Omental fat pad (tissue), 4 donors: ENCODE results near the gene FXYD5. TPM values are rescaled to one million over a fixed set of nuclear protein-coding genes. Genes with fewer than 3 reads are reported as not detected.

Experiments
- ATAC-seq: fragments of 150-250 bp; one replicate; pipeline ENCODE4 v1.9.1; 2016; ENCODE audit warnings: mild to moderate bottlenecking, moderate library complexity; ENCODE audit not compliant: low FRiP score
- DNase-seq: peaks from one replicate; pipeline ENCODE4 v3.0.0-alpha.2; 2019; ENCODE audit warnings: low spot score
- total RNA-seq, 4 donors: library from RNA; depleted of rRNA; stranded (reverse); fragments of >200 nt; gene quantifications; one replicate each; pipeline ENCODE4 v1.1.0, GENCODE V29; 2016
- TF ChIP-seq, protein P1 (sequence below), 3 donors: fragments of 450-650 bp; IDR thresholded peaks; one replicate each; pipeline ENCODE4 v1.5.1; 2016 to 2017; ENCODE audit warnings: antibody characterized with exemption in 3 of 3, mild to moderate bottlenecking in 3 of 3, moderate library complexity in 2 of 3

FXYD5 gene
- total RNA-seq, 4 donors from 2014 or later = 68.9 to 129 (median 88.8) TPM

GRCh38 chr19:35160629-35161433, 6.3 kb downstream of the FXYD5 start:
- TF ChIP-seq, protein P1, sequence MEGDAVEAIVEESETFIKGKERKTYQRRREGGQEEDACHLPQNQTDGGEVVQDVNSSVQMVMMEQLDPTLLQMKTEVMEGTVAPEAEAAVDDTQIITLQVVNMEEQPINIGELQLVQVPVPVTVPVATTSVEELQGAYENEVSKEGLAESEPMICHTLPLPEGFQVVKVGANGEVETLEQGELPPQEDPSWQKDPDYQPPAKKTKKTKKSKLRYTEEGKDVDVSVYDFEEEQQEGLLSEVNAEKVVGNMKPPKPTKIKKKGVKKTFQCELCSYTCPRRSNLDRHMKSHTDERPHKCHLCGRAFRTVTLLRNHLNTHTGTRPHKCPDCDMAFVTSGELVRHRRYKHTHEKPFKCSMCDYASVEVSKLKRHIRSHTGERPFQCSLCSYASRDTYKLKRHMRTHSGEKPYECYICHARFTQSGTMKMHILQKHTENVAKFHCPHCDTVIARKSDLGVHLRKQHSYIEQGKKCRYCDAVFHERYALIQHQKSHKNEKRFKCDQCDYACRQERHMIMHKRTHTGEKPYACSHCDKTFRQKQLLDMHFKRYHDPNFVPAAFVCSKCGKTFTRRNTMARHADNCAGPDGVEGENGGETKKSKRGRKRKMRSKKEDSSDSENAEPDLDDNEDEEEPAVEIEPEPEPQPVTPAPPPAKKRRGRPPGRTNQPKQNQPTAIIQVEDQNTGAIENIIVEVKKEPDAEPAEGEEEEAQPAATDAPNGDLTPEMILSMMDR (IDR thresholded peaks at IDR 0.05) = no peak
- no peak for ATAC-seq

DNA sequence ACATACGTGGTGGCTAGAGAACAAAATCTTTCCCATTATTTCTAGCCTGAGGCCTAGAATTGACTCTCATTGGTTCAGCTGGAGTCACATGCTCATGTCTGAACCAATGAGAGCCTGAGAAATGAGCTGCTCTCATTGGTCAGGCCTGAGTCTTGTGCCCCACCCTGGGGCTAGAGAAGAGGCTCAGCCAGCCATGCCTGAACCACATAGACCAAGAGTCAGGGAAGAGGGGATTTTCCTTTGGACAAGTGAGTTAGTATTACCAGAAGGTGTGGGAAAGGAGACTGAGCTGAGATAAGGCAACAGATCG, 6.9 kb downstream of the FXYD5 start:
- DNase-seq = no peak
- TF ChIP-seq, protein P1 (IDR thresholded peaks at IDR 0.05) = no peak

More at GRCh38 chr19:35160629-35161433, 6.3 kb downstream of the FXYD5 start:
- no peak for DNase-seq

GRCh38 chr19:35162471-35163326, 8.2 kb downstream of the FXYD5 start:
- no peak for ATAC-seq
- TF ChIP-seq, protein P1 (IDR thresholded peaks at IDR 0.05) = no peak
- DNase-seq = no peak

More for the DNA sequence above, 6.9 kb downstream of the FXYD5 start:
- ATAC-seq = no peak

- DNase-seq (no peak), ATAC-seq (no peak)
- TF ChIP-seq, protein P1 (IDR thresholded peaks at IDR 0.05) = no peak
Observed at GRCh38 chr19:35164418-35164817, 9.9 kb downstream of the FXYD5 start.

- no peak for DNase-seq
- ATAC-seq = no peak
- TF ChIP-seq, protein P1 (IDR thresholded peaks at IDR 0.05) = no peak
Observed at GRCh38 chr19:35165200-35166058, 10.9 kb downstream of the FXYD5 start.

DNA sequence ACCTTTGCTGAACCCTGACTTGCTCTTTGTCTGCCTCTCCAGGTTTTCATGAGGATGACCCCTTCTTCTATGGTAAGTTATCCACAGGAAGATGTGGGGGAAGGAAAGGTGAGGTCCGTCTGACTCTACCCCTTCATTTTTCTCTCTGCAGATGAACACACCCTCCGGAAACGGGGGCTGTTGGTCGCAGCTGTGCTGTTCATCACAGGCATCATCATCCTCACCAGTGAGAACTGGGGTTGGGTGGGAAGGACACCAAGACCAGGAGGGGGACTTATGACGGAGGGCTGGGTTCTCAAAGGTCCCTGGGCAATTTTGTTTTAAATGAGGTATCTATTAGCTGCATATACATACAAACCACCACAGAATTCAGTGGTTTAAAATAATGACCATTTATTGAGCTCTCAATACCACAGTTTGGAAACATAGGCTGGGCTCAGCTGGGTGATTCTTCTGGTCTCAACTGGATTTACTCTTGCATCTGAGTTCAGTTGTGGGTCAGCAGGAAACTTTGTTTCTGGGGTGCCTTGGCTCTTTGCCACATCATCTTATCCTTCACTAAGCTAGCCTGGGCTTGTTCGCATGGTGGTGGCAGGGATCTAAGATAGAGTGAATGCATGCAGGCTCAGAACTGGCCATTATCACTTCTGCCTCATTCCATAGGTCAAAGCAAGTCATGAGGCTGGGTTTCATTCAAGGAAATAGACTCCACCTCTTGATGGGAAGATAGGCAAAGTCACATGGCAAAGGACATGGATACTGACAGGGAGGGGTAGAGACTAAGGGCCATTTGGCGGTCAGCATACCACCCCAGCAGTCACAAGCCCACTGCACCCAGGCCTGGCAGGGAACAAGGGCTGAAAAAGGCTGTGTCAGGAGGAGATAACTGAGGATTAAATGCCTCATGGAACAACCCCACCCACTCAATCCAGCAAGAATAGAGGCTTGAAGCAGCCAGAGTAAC, 11.8 kb downstream of the FXYD5 start:
- no peak for ATAC-seq
- TF ChIP-seq, protein P1 (IDR thresholded peaks at IDR 0.05) = no peak
- DNase-seq = no peak
